ENCODE measurements around the gene FGF19.
"Not testable (repeated sequence)": the region's sequence is repeated elsewhere in the genome, so short reads cannot be mapped to it uniquely, and the experiment has no call there.

The FGF19 gene

GRCh38 chr11:69697861-69698260, 6.0 kb downstream of the FGF19 start:
- no peak for TF ChIP-seq CTCF (IDR thresholded peaks at IDR 0.05; ENCODE audit: low read depth, low read length, missing control alignments)
- in situ Hi-C loops (cut with HindIII; ENCODE audit: low pct_ligation_motif_present, low sequenced_read_pairs) = no loop called here
- DNase-seq = no peak
- H3K36me3 ChIP-seq (replicated peaks) = no peaks in the 10 kb centered on the region
- H3K27me3 ChIP-seq (replicated peaks) = peaks cover 20% of the 10 kb centered on the region
- H3K27ac ChIP-seq = no peak overlapping the region
- no peak overlapping the region for H3K4me3 ChIP-seq (ENCODE audit: low read depth, low read length)

- Histone ChIP-seq H3K27ac (no peak overlapping the region), H3K27me3 (replicated peaks) (peaks cover 16% of the 10 kb centered on the region), H3K4me3 (ENCODE audit: low read depth, low read length) (no peak overlapping the region), H3K36me3 (replicated peaks) (no peaks in the 10 kb centered on the region)
- DNase-seq = no peak
- no peak for TF ChIP-seq CTCF (IDR thresholded peaks at IDR 0.05; ENCODE audit: low read depth, low read length, missing control alignments)
- in situ Hi-C loops (cut with HindIII; ENCODE audit: low pct_ligation_motif_present, low sequenced_read_pairs) = no loop called here
Measured at GRCh38 chr11:69697469-69697843, 6.4 kb downstream of the FGF19 start.

- no peak for DNase-seq
- no peak for TF ChIP-seq CTCF (IDR thresholded peaks at IDR 0.05; ENCODE audit: low read depth, low read length, missing control alignments)
- Histone ChIP-seq H3K27me3 (replicated peaks) (peaks cover 10% of the 10 kb centered on the region), H3K27ac (no peak overlapping the region), H3K36me3 (replicated peaks) (no peaks in the 10 kb centered on the region), H3K4me3 (ENCODE audit: low read depth, low read length) (no peak overlapping the region)
- in situ Hi-C loops (cut with HindIII; ENCODE audit: low pct_ligation_motif_present, low sequenced_read_pairs) = no loop called here
Measured at GRCh38 chr11:69696749-69697468, 6.9 kb downstream of the FGF19 start.

- H3K27ac ChIP-seq; H3K36me3 ChIP-seq (replicated peaks); DNase-seq; H3K4me3 ChIP-seq (ENCODE audit: low read depth, low read length); in situ Hi-C loops (cut with HindIII; ENCODE audit: low pct_ligation_motif_present, low sequenced_read_pairs); H3K27me3 ChIP-seq (replicated peaks): not testable (repeated sequence)
Measured at GRCh38 chr11:69695995-69696394, 7.8 kb downstream of the FGF19 start.

- Histone ChIP-seq H3K36me3 (replicated peaks) (no peaks in the 10 kb centered on the region), H3K4me3 (ENCODE audit: low read depth, low read length) (no peak overlapping the region), H3K27ac (no peak overlapping the region), H3K27me3 (replicated peaks) (peaks cover 4% of the 10 kb centered on the region)
- no peak for TF ChIP-seq CTCF (IDR thresholded peaks at IDR 0.05; ENCODE audit: low read depth, low read length, missing control alignments)
- no peak for DNase-seq
- in situ Hi-C loops (cut with HindIII; ENCODE audit: low pct_ligation_motif_present, low sequenced_read_pairs) = no loop called here
Measured at GRCh38 chr11:69695581-69695980, 8.2 kb downstream of the FGF19 start.

GRCh38 chr11:69694781-69695180, 9.0 kb downstream of the FGF19 start:
- H3K27ac ChIP-seq = no peak overlapping the region
- peaks cover 4% of the 10 kb centered on the region for H3K27me3 ChIP-seq (replicated peaks)
- H3K36me3 ChIP-seq (replicated peaks) = no peaks in the 10 kb centered on the region
- no peak overlapping the region for H3K4me3 ChIP-seq (ENCODE audit: low read depth, low read length)
- TF ChIP-seq CTCF (IDR thresholded peaks at IDR 0.05; ENCODE audit: low read depth, low read length, missing control alignments) = no peak
- in situ Hi-C loops (cut with HindIII; ENCODE audit: low pct_ligation_motif_present, low sequenced_read_pairs) = no loop called here
- no peak for DNase-seq

Data from brain microvascular endothelial cell (primary cell).